Common myeloid progenitor, CD34-positive (primary cell): ENCODE results near the gene CCDC183.

Source experiments
- CTCF ChIA-PET: fragments of 350-600 bp; sonication (Branson Sonifier 250); formaldehyde crosslinking; loops from one replicate; lab custom pipeline; 2021; ENCODE audit warnings: antibody characterized with exemption; lab: Charles Lee
- POLR2A ChIA-PET: fragments of 350-600 bp; sonication (Branson Sonifier 250); formaldehyde crosslinking; loops from one replicate; lab custom pipeline; 2021; ENCODE audit warnings: antibody characterized with exemption; lab: Charles Lee
- DNase-seq, 3 donors: peaks; one replicate each; pipeline versions ENCODE4 v3.0.0 to v3.0.0-alpha.2; 2013
- H3K27ac ChIP-seq, 2 experiments: 1 replicate in 1 of 2; 2 replicates in 1 of 2; pipeline ENCODE4 v1.7.0; 2013; ENCODE audit warnings: inconsistent platforms in 2 of 2, low read length in 2 of 2, mild to moderate bottlenecking in 2 of 2, low read depth in 1 of 2, moderate library complexity in 1 of 2; ENCODE audit not compliant: severe bottlenecking in 2 of 2, insufficient read depth in 1 of 2, poor library complexity in 1 of 2
- H3K27me3 ChIP-seq, 5 experiments: replicated peaks in 2 of 5; 1 replicate in 3 of 5; 2 replicates in 2 of 5; pipeline versions ENCODE4 v1.6.1 to v1.7.0; 2013; ENCODE audit warnings: low read length in 4 of 5, mild to moderate bottlenecking in 2 of 5, moderate library complexity in 2 of 5, inconsistent platforms in 1 of 5; ENCODE audit not compliant: insufficient read depth in 5 of 5, control insufficient read depth in 4 of 5
- H3K36me3 ChIP-seq, 4 experiments: 1 replicate in 2 of 4; 2 replicates in 2 of 4; pipeline versions ENCODE4 v1.6.1 to v1.7.0; 2013; ENCODE audit warnings: low read length in 3 of 4, control low read depth in 1 of 4, mild to moderate bottlenecking in 1 of 4; ENCODE audit not compliant: control insufficient read depth in 4 of 4, insufficient read depth in 4 of 4
- H3K4me1 ChIP-seq, 4 experiments: 1 replicate in 3 of 4; 2 replicates in 1 of 4; pipeline versions ENCODE4 v1.6.1 to v1.7.1; 2013; ENCODE audit warnings: low read length in 3 of 4, mild to moderate bottlenecking in 3 of 4, control low read depth in 1 of 4, inconsistent platforms in 1 of 4, moderate library complexity in 1 of 4; ENCODE audit not compliant: control insufficient read depth in 4 of 4, insufficient read depth in 4 of 4; ENCODE audit errors: control extremely low read depth in 1 of 4
- H3K4me3 ChIP-seq, 7 experiments: 1 replicate in 4 of 7; 2 replicates in 3 of 7; pipeline versions ENCODE4 v1.5.1 to v1.7.0; 2013; ENCODE audit warnings: mild to moderate bottlenecking in 7 of 7, low read length in 6 of 7, moderate library complexity in 6 of 7, inconsistent platforms in 2 of 7, low read depth in 2 of 7, control low read depth in 1 of 7; ENCODE audit not compliant: insufficient read depth in 4 of 7, control insufficient read depth in 1 of 7; ENCODE audit errors: extremely low read depth in 1 of 7
- H3K9me3 ChIP-seq, 5 experiments: 1 replicate in 4 of 5; 2 replicates in 1 of 5; pipeline versions ENCODE4 v1.6.1 to v1.7.1; 2013; ENCODE audit warnings: low read length in 4 of 5, mild to moderate bottlenecking in 2 of 5, inconsistent platforms in 1 of 5, low read depth in 1 of 5, moderate library complexity in 1 of 5; ENCODE audit not compliant: control insufficient read depth in 4 of 5, insufficient read depth in 2 of 5; ENCODE audit errors: control extremely low read depth in 1 of 5
- WGBS: methylation state at CpG from one replicate; pipeline ENCODE4 v1.1.5; 2013; ENCODE audit not compliant: insufficient coverage; 5-methylcytosine and 5-hydroxymethylcytosine counted together

The CCDC183 gene

GRCh38 chr9:136826703-136827582 lies 30.8 kb downstream of the CCDC183 start:
- Histone ChIP-seq H3K36me3 (peaks cover 17 to 91% (median 52%) of the 10 kb centered on the region in 4 experiments), H3K9me3 (no peaks in the 10 kb centered on the region), H3K4me1 (peaks cover 0 to under 1% (median 0%) of the 10 kb centered on the region in 4 experiments), H3K4me3 (no peak overlapping the region), H3K27ac (no peak overlapping the region), H3K27me3 (no peaks in the 10 kb centered on the region)
- ChIA-PET CTCF (interaction anchor here (1.1 to 1.7 kb wide), 2 partner anchors 16 to 17 kb away, joined by 3 to 6 read pairs; partner anchors contain the start of gene AJM1), POLR2A (no interaction called here)
- 99% methylated on average over 17 of the region's 24 CpGs for WGBS
- DNase-seq, result no peak

GRCh38 chr9:136827794-136828473 lies 31.8 kb downstream of the CCDC183 start:
- H3K27ac ChIP-seq, result no peak overlapping the region
- no peak overlapping the region for H3K4me3 ChIP-seq
- CTCF ChIA-PET, result interaction anchor here (1.1 to 1.7 kb wide), 3 partner anchors 12 to 16 kb away, joined by 3 to 6 read pairs (median 6); partner anchors contain the start of gene AJM1
- no peak for DNase-seq
- H3K9me3 ChIP-seq, result no peaks in the 10 kb centered on the region
- WGBS, result 98% methylated on average over 8 of the region's 14 CpGs
- peaks cover 17 to 94% (median 59%) of the 10 kb centered on the region in 4 experiments for H3K36me3 ChIP-seq
- no peaks in the 10 kb centered on the region for H3K4me1 ChIP-seq
- H3K27me3 ChIP-seq, result no peaks in the 10 kb centered on the region
- POLR2A ChIA-PET, result no interaction called here

GRCh38 chr9:136828474-136829140 lies 32.5 kb downstream of the CCDC183 start:
- Histone ChIP-seq H3K27ac (no peak overlapping the region), H3K9me3 (no peaks in the 10 kb centered on the region), H3K36me3 (peaks cover 17 to 88% (median 55%) of the 10 kb centered on the region in 4 experiments), H3K4me1 (no peaks in the 10 kb centered on the region), H3K27me3 (no peaks in the 10 kb centered on the region), H3K4me3 (no peak overlapping the region)
- CTCF ChIA-PET, result interaction anchor here (1.1 to 2.6 kb wide), 5 partner anchors 10 to 60 kb away, joined by 3 to 9 read pairs (median 6); partner anchors contain the start of gene AJM1
- DNase-seq, result no peak
- POLR2A ChIA-PET, result no interaction called here
- 96% methylated on average over 30 of the region's 31 CpGs for WGBS

- Histone ChIP-seq H3K9me3 (no peaks in the 10 kb centered on the region), H3K4me1 (no peaks in the 10 kb centered on the region), H3K36me3 (peaks cover 17 to 82% (median 53%) of the 10 kb centered on the region in 4 experiments), H3K27me3 (no peaks in the 10 kb centered on the region), H3K4me3 (no peak overlapping the region), H3K27ac (no peak overlapping the region)
- DNase-seq, result no peak
- ChIA-PET POLR2A (no interaction called here), CTCF (interaction anchor here (1.2 to 2.6 kb wide), 3 partner anchors 10 to 59 kb away, joined by 3 to 9 read pairs (median 6); no protein-coding TSS in a partner anchor)
- WGBS, result 98% methylated on average over 13 of the region's 14 CpGs
Measured at GRCh38 chr9:136829412-136829811, 33.3 kb downstream of the CCDC183 start.

GRCh38 chr9:136829981-136830885 lies 34.1 kb downstream of the CCDC183 start:
- POLR2A ChIA-PET, result no interaction called here
- Histone ChIP-seq H3K4me1 (no peaks in the 10 kb centered on the region), H3K4me3 (no peak overlapping the region), H3K9me3 (no peaks in the 10 kb centered on the region), H3K27ac (no peak overlapping the region), H3K36me3 (peaks cover 17 to 74% (median 50%) of the 10 kb centered on the region in 4 experiments), H3K27me3 (no peaks in the 10 kb centered on the region)
- DNase-seq, result no peak
- CTCF ChIA-PET, result interaction anchor here (2.6 kb wide), 1 partner anchor 11 kb away, joined by 9 read pairs; no protein-coding TSS in a partner anchor
- WGBS, result 94% methylated on average over 34 of the region's 41 CpGs
